SKM-1 treated with dmso at 0.1 percent for 144 hours (cell line): ENCODE results near the gene MTHFSD.

Experiments used
- DNase-seq: peaks from one replicate; lab custom pipeline; 2025; ENCODE audit not compliant: unreplicated experiment; lab: John Stamatoyannopoulos, UW

The MTHFSD gene

GRCh38 chr16:86514481-86515376 lies 40.3 kb downstream of the MTHFSD start:
- DNase-seq: no peak

GRCh38 chr16:86513471-86514277 lies 41.4 kb downstream of the MTHFSD start:
- DNase-seq: no peak

GRCh38 chr16:86512860-86513470 lies 42.1 kb downstream of the MTHFSD start:
- DNase-seq: no peak

GRCh38 chr16:86512301-86512859 lies 42.7 kb downstream of the MTHFSD start:
- no peak for DNase-seq

- DNase-seq: no peak
These were observed 43.5 kb downstream of the MTHFSD start for GRCh38 chr16:86511317-86512161.

- no peak for DNase-seq
These were observed 44.4 kb downstream of the MTHFSD start, which contains the start of gene FOXF1 for GRCh38 chr16:86510465-86511261. Gene FOXF1, plus strand, starts transcription at chr16:86510527. Its CDS starts 43 bp downstream, at chr16:86510570.

GRCh38 chr16:86509759-86510464 lies 45.1 kb downstream of the MTHFSD start:
- no peak for DNase-seq

- DNase-seq: no peak
These were observed 45.9 kb downstream of the MTHFSD start for GRCh38 chr16:86508947-86509758.

- no peak for DNase-seq
These were observed 46.7 kb downstream of the MTHFSD start for GRCh38 chr16:86508028-86508946.

- no peak for DNase-seq
These were observed 47.6 kb downstream of the MTHFSD start for GRCh38 chr16:86507173-86508027.

- DNase-seq: no peak
These were observed 48.9 kb downstream of the MTHFSD start for GRCh38 chr16:86505899-86506864.

GRCh38 chr16:86505185-86505898 lies 49.7 kb downstream of the MTHFSD start:
- DNase-seq: no peak

- no peak for DNase-seq
These were observed 50.5 kb downstream of the MTHFSD start for GRCh38 chr16:86504315-86505184.
